RPMI8226 (cell line): ENCODE results near the gene C6orf15.
"Not testable (repeated sequence)": the region's sequence is repeated elsewhere in the genome, so short reads cannot be mapped to it uniquely, and the experiment has no call there.

Source experiments
- DNase-seq: peaks from one replicate; pipeline ENCODE4 v3.0.0-alpha.2; 2015

Gene C6orf15

DNA sequence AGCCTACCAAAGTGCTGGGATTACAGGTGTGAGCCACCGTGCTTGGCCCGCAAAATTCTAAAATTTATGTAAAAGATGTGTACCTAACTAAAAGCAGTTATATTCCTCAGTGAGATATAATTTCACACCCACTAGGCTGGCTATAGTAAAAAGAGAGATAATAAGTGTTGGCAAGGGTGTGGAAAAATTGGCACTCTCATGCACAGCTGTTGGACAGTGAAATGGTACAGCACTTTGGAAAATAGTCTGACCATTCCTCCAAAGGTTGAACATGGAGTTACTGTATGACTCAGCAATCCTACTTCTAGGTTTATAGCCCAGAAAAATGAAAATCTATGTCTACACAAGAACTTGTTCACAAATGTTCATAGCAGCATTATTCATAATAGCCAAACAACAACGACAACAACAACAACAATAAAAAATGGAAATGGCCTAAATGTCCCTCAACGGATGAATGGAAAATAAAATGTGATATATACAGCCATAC is 13.9 kb downstream of the C6orf15 start:
- DNase-seq = no peak

GRCh38 chr6:31096656-31097055 is 15.7 kb downstream of the C6orf15 start:
- peak; percentile 79 for DNase-seq

GRCh38 chr6:31096215-31096614 is 16.2 kb downstream of the C6orf15 start:
- DNase-seq = no peak

- peak; percentile 92 for DNase-seq
Measured at GRCh38 chr6:31094389-31094881, 17.9 kb downstream of the C6orf15 start.

- no peak for DNase-seq
Measured at GRCh38 chr6:31092769-31093505, 19.4 kb downstream of the C6orf15 start.

DNA sequence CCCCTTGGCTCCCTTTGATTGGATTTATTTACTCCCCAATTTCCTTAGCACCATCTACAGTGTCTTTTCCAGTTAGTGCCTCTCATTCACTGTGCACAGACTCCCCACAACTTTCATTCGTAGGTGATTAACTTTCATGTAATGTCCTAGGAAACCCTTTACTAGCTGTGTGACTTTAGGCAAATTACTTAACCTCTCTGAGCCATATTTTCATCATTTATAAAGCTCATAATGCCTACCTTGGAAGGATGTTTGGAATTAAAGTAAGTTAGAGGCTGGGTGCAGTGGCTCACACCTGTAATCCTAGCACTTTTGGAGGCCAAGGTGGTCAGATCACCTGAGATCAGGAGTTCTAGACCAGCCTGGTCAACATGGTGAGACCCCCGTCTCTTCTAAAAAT is 20.1 kb downstream of the C6orf15 start:
- DNase-seq = no peak

DNA sequence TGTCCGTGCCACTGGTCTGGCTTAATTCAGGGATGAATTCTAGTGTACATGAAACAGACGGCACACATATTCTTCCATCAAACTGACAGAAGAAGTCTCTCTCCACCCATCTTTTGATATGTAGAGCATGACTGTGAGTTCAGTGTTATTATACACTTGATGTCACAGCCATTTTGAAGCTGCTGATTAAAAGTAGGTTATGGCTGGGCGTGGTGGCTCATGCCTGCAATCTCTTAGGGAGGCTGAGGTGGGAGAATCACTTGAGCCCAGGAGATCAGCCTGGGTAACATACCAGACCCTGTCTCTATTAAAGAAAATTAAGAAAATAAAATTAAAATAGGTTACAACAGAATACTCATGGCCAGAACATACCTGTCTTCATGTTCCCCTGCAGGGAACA is 20.7 kb downstream of the C6orf15 start:
- DNase-seq = no peak

DNA sequence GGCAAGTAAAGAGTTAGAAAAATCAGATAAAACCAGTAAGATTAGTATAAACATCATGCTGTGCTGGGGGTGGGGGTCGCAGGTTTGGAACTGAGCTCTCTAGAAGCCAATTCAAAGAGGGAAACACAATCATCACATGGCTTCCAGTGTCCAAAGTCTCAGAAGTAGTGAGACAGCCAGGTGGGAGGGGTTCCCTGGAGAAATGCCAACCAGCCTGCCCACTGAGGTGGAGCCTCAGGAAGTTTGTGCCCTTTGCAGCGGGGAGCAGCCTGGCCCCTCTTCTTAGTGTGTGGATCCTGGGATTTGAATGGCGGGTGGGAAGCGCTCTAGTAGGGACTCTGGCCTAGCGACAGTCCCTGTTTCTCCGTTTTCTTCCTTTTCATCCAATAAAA is 21.4 kb downstream of the C6orf15 start:
- DNase-seq = no peak

DNA sequence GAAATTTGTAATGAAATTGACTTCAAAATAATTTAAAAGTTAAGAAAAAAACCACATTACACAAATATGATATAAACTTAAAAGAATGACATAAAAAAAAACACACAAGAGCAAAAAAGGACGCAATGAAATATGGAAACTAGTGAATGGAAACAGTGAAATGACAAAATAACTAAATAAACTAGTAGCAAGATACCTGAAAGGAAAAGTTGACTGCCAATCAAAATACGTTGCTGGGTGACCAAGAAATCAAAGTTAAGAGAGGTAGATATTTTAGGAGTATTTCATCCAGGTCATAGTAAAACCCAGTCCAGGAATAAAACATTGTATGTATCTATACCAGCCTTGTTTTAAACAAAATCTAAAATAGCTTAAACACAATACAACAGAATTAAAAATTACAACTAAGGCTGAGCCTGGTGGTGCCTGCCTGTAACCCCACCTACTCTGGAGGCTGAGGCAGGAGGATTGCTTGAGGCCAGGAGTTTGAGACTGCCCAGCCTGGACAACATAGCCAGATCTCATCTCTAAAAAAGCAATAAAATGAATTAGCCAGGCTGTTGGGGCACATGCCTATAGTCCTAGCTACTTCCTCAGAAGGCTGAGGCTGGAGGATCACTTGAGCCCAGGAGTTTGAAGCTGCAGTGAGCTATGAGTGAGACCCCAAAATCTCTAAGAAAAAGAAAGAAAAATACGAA is 22.0 kb downstream of the C6orf15 start:
- DNase-seq = no peak

DNA sequence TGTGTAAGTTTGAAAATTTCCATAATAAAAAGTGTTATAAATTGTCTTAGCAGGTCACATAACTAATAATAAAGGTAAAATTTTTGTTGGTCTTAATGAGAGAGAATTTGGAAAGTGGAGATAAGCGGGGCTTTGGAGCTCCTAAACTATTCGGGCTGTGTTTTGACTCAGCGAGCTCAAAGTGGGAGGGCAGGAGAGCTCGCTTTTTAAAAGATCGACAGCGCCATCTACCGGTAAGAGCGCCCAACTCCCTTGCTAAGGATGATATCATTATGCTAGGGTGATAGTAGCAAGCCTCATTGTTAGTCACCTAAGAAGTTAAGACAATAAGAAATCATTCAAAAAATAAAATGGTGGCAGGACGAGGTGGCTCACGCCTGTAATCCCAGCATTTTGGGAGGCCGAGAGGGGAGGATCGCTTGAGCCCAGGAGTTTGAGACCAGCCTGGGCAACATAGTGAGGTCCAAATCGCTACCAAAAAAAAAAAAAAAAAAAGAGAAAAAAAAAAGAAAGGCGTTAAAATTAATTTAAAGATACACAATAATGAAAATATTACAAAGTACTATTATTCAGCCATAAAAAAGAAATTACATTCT is 24.8 kb downstream of the C6orf15 start:
- DNase-seq = peak; percentile 94

GRCh38 chr6:31086788-31087440 is 25.5 kb downstream of the C6orf15 start:
- no peak for DNase-seq

DNA sequence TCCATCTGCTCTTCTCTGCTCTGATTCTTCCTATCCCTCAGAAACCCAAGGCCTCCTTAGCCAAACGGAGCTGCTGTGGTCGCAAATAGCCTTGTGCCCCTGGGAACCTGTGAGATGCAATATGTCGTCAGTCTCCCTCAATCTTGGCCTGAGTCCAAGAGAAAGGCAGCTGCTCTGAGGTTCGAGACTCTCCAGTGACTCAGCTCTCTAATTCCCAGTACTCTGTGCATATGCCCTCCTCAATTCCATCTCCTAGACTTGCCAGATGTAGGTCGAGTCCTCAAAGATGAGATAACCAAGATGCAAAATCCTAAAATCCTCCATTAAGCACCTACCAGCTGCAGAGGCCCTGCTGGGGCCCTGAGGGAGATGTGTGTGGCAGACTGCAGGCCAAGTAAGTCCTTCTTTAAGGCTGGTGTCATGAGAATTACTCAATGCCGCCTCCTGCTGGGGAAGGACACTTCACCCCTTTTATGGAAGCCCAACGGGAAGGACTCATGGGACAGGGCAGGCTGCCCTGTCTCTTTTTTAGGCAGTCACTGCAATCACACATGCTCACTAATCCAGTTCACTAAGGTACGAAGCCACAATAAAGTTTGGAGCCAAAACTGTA is 28.5 kb downstream of the C6orf15 start:
- peak; percentile 64 for DNase-seq

DNA sequence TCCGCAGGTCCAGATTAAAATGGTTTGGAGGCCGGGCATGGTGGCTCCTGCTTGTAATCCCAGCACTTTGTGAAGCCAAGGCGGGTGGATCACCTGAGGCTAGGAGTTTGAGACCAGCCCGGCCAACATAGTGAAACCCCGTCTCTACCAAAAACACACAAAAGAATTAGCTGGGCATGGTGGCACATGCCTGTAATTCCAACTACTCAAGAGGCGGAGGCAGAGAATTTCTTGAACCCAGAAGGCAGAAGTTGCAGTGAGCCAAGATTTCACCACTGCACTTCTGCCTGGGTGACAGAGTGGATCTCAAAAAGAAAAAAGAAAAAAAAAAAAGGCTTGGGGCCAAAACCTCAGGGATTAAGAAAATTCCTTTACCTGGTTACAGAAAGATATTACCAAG is 30.5 kb downstream of the C6orf15 start:
- no peak for DNase-seq

DNA sequence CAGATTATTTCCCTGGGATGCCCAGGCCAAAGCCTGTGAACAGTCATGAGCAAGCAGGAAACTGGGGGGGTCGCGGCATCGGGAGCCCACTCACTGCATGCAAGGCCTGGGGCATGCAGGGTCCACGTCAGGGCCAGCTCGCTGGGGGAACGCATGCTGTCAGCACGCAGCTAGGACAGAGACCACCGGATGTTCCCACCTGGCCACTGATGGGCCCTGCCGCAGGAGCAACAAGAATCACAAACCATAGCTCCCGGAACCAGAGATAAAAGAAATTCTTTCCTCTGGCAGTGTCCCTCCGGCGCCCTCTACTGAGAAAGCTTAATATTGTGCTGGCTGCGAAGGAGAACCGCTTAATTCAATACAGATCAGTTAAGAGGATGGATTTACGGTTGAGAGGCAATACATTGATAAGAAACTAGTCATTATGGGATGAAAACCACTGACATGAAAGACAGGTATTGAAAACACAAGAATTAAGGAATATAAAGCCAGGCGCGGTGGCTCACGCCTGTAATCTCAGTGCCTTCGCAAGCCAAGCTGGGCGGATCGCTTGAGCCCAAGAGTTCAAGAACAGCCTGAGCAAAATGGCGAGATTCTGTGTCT is 32.6 kb downstream of the C6orf15 start:
- peak; percentile 80 for DNase-seq

- no peak for DNase-seq
Measured at GRCh38 chr6:31076611-31077010, 35.8 kb downstream of the C6orf15 start.

DNA sequence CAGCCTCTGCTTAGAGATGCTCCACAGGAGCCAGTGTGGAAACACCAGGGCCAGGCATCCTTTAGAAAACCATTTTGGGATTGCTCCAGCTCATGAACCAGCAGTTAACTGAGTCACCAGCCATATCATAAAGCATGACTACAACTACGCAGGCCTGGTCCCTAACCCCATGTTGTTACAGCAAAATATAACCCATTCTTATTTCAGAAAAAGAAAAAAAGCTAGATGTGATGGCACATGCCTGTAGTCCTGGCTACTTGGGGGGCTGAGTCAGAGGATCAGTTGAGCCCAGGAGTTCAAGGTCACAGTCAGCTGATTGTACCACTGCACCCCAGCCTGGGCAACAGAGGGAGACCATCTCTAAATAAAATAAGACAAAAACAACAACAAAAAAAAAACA is 36.8 kb downstream of the C6orf15 start:
- no peak for DNase-seq

- DNase-seq = no peak
Measured at GRCh38 chr6:31074401-31074800, 38.0 kb downstream of the C6orf15 start.

GRCh38 chr6:31070711-31071197 is 41.6 kb downstream of the C6orf15 start:
- peak; percentile 43 for DNase-seq

GRCh38 chr6:31068669-31069340 is 43.6 kb downstream of the C6orf15 start:
- peak; percentile 84 for DNase-seq

DNA sequence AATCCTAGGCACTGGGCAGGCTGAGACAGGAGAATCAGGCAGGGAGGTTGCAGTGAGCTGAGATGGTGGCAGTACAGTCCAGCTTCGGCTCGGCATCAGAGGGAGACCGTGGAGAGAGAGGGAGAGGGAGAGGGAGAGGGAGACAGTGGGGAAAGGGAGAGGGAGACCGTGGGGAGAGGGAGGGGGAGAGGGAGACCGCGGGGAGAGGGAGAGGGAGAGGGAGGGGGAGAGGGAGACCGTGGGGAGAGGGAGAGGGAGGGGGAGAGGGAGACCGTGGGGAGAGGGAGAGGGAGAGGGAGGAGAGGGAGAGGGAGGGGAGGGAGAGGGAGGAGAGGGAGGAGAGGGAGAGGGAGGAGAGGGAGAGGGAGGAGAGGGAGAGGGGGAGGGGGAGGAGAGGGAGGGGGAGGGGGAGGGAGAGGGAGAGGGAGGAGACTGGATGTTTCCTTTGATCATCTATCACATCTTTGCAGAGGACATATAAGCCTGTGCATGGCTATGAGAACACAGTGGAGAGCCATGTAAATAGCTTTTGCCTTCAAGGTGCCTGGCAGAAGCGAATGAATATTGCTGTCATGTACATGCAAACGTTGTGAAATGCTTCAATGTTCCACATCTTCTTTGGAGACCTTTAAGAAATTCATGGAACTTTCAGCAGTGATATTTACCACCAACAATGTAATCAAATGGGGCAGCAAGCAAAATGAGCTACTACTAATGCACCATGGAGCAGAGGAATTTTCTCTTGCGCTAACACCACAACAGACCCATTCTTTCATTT is 44.3 kb downstream of the C6orf15 start:
- not testable (repeated sequence) for DNase-seq

- not testable (repeated sequence) for DNase-seq
Measured at GRCh38 chr6:31067028-31067427, 45.3 kb downstream of the C6orf15 start.
